HG03280 (cell line): ENCODE results near the gene GALNT2.

Source experiments
- ATAC-seq: cut with Tn5 transposase; IDR thresholded peaks from one replicate; pipeline ENCODE4 v1.9.1; 2021; ENCODE audit warnings: mild to moderate bottlenecking, moderate library complexity; ENCODE audit not compliant: unreplicated experiment

The GALNT2 gene

GRCh38 chr1:230249695-230250480 is 182.8 kb downstream of the GALNT2 start:
- no peak for ATAC-seq

GRCh38 chr1:230250666-230251065 is 183.6 kb downstream of the GALNT2 start:
- no peak for ATAC-seq

DNA sequence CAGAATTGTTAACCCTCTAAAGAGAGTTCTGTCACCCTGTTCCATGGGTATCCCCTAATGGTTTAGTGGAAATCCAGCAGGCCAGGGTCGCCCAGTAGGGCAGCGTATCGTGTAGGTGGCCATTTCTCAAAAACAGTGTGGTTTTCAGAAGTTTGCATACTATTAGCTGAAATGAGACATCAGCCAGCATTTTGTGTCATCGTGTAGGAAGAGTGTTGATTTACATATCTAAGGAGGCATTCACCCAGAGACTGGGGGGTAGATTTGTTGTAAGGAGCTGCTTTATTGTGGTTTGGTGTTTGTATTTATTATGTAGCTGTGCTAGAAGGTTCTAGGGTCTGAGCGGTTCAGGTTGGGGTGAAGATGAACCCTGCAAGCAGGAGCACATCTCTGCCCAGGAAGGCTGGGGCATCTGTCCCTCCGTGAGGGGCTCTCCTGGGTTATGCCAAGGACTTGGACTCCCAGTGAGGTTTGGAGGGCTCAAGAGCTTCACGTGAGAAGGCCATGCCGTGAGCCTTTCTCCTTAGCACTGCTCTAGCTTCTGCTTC is 184.7 kb downstream of the GALNT2 start:
- peak; percentile 67 for ATAC-seq

DNA sequence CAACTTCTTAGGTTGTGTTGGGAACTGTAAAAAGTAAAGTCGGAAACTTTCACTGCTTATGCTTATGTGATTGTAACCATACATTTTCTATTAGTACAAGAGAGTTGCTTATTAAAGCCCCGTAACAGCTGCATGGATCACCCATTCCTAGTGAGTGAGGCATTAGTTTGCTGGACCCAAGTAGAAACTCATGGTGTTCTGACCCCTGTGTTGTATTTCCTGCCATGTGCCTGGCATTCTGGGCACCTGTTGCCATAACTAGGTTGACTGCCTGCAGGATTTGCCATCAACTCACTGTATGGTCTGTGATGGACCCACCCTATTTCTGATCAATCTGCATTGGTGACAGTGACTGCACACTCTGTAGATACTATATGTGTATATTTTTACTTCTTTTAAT is 186.1 kb downstream of the GALNT2 start:
- no peak for ATAC-seq

DNA sequence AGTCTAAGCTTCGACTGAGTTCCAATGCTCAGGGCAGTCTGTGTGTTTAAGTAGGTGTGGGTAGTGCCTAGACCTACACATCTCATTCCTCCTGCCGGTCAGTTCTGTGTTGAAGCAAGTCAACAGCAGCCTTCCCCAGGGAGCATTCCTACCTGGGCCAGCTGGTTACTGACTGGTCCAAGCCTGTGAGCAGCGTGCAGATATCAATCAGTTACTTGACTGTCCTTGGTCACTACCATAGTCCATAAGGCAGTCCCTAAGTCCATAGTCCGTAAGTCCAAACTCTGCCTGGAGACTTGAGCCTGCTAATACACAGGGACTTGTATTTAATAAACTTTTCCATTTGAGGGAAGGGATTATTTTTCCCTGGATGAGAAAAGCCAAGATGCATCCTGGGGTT is 187.2 kb downstream of the GALNT2 start:
- ATAC-seq, result no peak

- no peak for ATAC-seq
These were observed 188.1 kb downstream of the GALNT2 start for GRCh38 chr1:230255116-230255515.

DNA sequence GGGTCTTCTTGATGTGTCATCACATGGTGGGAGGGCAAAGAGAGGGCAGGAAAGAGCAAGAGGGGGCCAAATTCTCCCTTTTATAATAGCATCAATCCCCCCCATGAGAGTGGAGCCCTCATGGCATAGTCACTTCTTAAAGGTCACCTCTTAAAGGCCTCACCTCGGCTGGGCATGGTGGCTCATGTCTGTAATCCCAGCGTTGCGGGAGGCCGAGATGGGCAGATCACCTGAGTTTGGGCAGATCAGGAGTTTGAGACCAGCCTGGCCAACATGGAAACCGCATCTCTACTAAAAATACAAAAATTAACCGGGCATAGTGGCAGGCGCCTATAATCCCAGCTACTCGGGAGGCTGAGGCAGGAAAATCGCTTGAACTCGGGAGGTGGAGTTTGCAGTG is 189.0 kb downstream of the GALNT2 start:
- ATAC-seq, result no peak

GRCh38 chr1:230256896-230257295 is 189.9 kb downstream of the GALNT2 start:
- no peak for ATAC-seq

- ATAC-seq, result no peak
These were observed 192.6 kb downstream of the GALNT2 start for GRCh38 chr1:230259621-230260020.

DNA sequence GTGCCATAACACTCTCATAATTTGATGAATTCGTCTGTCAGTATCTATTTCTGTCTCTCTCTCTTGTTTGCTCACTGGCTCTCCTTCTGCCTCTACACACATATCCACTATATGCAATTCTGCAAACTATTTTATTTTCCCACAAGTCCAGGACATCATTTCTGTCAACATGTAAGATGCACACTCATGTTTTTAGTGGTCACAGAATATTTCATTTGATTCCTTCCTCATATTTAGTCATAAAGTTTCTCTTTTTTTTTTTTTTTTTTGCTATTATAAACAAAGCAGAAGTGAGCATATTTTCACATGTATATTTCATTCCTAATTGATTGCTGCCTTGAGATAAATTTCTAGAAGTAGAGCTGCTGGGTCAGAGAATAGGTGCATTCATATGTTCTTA is 193.8 kb downstream of the GALNT2 start:
- no peak for ATAC-seq

GRCh38 chr1:230261928-230262650 is 195.1 kb downstream of the GALNT2 start:
- ATAC-seq, result no peak

DNA sequence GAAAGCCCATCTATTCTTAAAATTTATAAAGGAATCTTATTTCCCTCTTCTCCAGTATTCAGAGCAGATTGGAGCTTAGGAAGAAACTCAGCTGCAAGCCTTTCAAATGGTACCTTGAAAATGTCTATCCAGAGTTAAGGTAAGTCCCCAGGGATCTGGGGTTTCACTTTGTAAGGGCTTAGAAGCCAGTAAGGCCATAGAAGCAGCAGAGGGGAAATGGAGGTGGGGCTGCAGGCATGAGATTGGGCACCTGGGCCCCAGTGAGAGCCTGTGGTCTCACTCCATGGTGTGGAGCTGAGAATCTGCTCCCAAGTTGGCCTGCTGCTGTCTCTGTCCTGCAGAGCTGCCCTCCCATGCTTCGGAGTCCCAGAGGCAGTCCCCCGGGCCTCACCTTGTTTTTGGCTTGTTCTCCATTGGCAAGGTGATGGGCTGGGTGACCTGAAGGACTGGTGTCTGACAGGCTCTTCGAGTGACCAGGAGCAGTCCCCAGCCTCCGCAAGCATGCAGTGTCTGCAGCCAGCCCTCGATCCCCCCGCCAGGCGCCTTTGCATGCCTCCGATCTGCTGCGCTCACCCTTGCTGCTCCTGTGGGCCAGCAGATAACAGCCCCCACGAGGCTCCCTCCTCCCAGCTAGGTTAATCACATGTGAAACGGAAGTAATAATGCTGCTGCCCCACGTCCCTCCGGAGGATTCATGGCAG is 196.0 kb downstream of the GALNT2 start:
- no peak for ATAC-seq

DNA sequence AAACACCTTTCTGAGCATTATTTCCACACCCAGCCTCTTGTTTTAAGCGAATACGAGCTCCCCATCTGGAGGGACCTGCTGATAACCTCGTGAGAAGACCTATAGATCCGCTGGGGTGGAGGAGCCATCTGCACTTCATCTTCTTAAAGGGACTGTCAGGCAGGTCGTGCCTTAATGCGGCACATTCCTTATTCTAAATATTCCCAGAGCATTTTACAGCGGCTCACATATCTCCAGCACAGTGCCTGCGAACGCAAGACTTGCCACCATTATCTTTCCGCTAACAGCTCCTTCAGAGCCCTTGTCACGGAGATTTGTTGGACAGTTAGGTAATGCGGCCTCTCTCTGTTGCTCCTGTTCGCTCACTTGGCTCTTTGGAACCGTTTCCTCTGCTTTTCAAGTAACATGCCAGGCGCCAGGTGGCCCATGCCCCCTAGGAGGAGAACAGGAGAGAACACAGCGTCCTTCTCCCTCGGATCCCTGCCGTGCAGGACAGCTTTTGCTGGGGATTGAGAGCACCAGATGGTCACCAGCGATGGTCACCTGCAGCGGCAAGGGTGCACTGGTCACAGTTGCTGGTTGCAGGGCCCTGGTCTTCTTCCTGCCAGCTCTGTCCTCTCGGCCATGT is 196.6 kb downstream of the GALNT2 start:
- no peak for ATAC-seq

DNA sequence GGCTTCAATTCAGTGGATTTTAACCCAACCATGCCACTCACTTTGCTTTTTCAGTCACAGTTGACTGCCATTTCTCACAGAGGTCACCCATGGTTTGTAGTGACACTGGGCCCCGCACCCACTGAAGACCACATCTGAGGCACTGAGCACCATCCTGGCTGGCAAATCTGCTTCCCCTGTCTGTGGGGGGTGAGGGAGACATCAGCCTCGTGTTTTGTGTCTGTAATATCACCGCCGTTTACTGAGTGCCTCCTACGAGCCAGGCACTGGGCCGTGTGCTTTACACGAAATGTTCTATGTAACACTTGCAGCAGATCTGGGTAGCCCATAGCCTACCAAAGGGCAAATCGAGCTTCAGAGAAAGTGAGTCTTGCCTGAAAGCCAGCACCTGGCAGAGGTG is 197.3 kb downstream of the GALNT2 start:
- no peak for ATAC-seq

DNA sequence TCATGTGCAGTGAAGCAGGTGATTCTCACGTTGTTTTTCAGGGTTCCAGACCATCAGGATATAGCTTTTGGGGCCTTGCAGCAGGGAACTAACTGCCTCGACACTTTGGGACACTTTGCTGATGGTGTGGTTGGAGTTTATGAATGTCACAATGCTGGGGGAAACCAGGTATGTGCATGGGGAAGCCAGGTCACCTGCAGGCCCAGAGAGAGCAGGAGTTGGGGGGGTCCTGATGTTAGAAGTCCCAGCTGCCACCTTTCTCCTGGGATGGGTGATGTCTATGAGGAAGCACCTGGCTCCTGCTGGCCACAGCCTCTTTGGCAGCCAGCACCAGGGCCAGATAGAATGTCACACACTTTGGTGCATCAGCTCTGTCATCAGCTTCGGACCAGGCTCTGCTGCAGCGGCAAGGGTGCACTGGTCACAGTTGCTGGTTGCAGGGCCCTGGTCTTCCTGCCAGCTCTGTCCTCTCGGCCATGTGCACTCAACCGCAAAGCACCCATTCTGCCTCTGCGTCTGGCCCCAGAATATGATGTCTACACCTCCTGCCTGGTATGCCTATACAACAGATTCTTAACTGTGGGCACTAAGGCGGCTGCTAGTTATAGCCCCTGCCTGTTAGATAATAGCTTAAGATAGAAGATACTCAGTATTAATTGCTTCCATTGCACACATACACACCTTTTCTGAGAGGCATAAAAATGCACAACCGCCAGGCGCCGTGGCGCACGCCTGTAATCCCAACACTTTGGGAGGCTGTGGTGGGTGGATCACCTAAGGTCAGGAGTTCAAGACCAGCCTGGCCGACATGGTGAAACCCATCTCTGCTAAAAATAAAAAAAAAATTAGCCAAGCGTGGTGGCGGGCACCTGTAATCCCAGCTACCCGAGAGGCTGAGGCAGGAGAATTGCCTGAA is 198.4 kb downstream of the GALNT2 start:
- no peak for ATAC-seq

GRCh38 chr1:230266456-230266855 is 199.4 kb downstream of the GALNT2 start:
- no peak for ATAC-seq

DNA sequence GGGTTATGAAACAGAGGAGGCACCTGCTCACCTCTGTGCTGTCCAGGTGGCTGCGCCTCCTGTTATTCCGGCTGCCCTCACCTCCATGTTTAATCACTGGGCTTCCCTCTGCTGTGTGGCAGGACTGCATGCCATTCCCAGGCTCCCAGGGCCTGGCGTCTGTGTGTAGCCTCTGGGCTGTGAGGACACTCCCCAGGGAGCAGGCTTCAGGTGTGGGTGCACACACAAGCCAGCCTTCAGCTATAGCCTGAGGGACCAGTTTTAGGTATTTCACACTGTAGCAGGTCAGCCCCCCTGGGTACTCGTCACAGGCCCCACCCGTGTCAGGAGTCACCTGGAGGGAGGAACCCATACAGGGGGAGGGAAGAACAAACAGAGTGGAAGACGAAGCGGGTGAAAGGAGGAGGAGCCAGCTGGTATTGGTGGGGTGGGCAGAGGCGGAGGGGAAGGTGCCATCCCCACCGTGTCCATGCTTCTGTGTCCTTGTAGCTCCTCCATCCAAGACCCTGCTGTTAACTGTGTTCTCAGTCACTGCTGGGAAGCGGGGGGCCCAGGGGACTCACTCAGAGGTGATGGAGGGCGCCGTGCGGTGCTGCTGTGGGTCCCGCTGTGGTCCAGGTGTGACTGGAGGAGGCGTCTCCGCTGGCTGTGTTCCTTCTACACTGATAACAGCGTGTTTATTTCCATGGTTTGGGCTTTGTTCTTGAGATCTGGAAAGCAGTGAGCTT is 200.5 kb downstream of the GALNT2 start:
- ATAC-seq, result no peak

DNA sequence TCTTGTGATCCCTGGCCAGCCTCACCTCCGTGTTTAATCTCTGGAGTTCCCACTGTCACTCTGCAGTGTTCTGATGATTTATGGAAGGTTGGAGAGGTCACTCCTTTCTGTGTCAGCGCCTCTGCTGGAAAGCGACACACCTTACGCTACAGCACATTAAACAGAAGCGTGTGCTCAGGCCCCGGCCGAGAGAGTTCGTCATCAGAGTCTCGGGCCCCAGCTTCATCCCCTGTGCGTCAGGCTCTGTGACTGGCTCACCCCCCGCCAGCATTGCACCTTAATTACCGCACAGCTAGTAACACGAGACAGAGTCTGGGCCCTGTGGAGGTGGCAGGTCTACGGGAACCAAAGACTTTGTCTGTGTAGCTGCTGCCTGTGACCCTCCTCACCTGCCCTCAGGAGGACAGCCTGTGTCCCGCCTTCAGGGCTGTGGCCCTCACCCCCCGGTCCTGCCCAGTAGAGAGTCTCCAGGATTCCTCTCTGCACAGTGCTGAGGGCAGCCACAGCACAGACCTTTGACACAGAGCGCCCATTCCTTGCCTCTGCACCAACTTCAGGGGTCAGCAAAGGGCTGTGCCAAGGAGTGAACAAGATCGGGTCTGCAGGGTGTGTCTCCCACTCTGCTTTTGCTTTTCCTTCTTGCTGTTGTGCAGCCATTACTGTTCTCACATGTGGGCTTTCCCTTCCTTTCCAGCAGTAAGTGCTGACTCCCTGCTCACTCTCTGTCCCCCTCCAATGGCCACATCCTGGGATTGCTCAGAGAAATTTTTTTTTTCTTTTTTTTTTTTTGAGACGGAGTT is 201.5 kb downstream of the GALNT2 start:
- ATAC-seq, result no peak

- no peak for ATAC-seq
These were observed 203.1 kb downstream of the GALNT2 start for GRCh38 chr1:230270185-230270558.
